T-helper 9 cell (primary cell): Measurements from ENCODE around the gene PNMA1.

Experiments
- DNase-seq: peaks from one replicate; pipeline ENCODE4 v3.0.0-alpha.2; 2020
- total RNA-seq, 2 donors: gene quantifications; one replicate each; lab custom pipeline; 2026; lab: John Stamatoyannopoulos, UW

The PNMA1 gene
- 67.8 to 82.1 reads per million in 2 donors for total RNA-seq

GRCh38 chr14:73713803-73714655 lies at the start of gene PNMA1:
PNMA1 (minus strand) TSS chr14:73714384; CDS start chr14:73713639, 745 bp downstream.
- DNase-seq = peak; percentile 86

GRCh38 chr14:73763396-73763795 lies 49.2 kb upstream of the PNMA1 start:
- DNase-seq = no peak

- no peak for DNase-seq
Observed at GRCh38 chr14:73762375-73762822, 48.2 kb upstream of the PNMA1 start.

DNA sequence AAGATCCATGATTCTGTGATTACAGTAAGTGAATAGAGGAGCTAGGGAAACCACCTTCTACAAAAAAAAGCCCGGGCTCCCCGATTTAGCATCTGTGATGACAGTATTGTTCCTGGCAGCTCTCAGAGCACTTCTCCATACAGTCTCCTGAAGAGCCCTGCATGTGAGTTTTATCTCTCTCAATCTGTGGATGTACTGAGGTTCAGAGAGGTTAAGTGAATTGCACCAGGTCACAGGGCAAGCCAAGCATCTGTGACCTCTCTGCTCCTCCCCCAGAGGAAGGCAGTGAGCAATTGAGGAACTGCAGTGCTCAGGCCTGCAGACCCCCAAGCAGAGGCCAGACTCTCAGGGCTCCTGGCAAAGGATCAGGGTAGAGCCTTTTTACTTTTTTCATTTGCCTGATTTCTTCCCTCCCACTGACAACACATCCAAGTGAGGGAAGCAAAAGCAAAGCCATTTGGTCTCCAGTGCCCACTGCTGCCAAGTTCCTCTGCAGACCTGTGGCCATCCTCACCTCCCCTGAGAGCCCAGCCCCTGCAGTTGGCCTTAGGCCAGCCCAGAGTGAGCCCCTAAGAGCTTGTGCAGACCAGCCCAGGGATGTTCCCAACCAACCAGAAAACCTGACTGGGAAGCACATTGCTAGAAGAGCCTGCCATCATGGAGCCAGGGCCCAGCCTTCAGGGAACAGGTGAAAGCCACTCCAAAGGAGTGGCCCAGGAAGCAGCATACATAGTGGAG lies 47.6 kb upstream of the PNMA1 start:
- DNase-seq = no peak

DNA sequence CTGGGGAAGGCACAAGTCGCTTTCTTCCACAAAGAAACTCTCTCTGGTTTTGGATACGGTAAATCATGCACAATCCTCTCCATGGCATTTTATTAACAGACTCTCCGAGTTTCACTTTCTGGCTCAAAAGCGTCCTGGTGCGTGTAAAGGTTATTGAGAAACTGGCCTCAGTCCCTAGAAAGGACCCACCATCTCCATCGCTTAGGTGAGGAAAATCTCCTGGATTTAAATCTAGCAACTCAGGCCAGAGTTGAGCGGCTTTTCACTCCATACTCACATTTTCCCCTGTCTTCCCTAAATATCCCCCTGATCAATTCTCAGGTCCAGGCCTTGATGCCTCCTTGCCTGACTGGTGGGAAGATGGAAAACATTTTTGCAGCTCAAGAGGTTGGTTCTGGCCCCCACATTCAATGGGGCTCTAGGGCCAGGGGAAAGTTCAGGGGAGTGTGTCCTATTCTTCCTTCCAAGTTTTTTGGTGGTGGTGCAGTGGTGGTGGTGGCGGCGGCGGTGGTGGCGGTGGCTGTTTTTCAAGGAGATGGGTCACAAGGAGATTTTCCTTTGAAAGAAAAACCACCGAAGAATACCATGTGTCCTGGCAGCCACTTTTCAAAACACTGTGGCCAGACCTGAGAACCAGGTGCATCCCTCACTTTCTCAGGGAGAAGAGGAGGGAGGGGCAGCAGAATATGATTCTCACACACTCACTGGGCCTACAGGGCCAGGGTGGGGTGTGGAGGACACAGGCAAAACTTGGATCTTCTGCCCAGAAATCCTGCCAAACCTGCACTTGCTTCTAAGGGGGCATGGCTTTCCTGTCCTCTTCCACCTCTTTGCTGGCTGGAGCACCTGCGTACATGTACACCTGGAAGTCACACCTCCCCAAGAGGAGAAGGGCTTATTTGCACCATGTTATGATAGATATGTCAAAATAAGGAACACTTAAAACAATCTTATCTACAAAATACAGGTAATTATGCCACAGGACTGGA lies 46.7 kb upstream of the PNMA1 start:
- no peak for DNase-seq

- peak; percentile 97 for DNase-seq
Observed at GRCh38 chr14:73759714-73760597, 45.8 kb upstream of the PNMA1 start.

DNA sequence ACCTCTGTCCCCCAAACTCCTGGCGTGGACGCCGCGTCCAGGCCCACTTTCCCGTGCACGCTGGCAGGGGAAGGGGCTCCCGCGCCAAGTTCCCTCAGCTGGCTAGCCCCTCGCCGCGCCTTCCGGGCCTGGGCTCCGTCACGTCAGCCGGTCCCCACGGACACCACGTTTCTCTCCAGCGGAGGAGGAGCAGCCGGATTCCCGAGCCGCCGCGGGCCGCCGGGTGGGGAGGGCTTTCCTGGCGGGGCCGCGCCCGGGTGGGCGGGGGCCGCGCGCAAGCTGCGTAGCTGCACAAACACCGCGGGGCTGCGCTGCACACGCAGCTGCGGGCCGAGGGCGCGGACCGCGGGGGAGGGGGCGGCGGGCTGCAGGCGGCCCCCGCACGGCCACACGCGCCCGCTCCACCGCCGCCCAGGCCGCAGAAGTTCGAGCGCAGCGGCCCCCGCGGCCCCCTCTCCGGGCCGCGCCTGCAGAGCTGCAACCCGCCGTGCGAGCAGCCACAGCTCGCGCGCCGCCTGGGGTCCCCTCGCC lies 45.1 kb upstream of the PNMA1 start:
- no peak for DNase-seq

- peak; percentile 71 for DNase-seq
Observed at GRCh38 chr14:73758392-73759182, 44.4 kb upstream of the PNMA1 start.

DNA sequence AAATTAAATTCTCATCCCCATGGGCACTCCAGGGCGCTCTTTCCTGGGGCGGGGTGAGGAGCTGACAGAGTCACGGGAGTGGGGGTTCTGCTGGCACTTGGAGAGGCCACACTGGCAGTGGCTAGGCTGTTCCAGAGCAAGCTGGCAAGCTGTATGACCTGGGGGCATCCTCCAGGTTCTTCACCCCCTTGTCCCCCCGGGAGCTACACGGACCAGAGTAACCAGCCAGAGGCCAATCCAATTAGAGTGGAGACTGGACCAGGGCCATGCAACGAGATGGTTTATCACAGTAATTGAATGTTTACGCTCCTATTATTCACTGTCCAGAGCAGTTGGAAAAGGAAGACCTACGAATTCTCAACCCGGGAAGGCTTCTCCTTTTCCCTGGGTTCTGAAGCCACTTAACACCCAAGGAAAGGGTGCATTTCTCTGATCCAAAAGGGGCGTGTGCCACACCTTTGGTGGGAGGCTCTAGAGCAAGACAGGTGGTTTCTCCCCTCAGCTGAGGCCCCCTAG lies 43.8 kb upstream of the PNMA1 start:
- no peak for DNase-seq

- DNase-seq = no peak
Observed at GRCh38 chr14:73757381-73757780, 43.2 kb upstream of the PNMA1 start.

DNA sequence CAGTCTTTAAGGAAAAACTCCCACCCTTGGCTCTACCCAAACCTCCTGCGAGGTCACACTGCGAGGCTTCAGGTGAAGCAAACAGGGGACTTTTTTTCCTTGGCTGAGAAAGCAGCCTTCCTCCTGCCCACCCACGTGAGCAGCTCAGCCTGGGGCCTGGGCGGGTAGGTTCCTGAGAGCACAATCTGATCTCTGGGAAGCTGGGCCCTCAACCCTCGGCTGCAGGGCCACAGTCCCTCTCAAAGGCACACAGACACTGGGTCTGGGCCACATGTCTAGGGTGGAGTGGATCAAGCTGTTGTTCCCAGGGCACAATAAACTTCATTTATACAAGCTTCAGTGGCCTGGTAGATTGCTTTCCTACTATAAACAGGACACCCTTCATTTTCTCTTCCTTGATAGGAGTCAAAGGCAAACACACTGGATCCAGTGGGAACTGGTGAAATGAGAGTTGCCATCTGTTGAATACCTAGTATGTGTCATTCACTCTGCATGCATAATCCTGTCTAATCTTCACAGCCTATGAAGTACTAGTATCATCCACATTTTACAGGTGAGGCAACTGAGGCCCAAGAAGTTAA lies 41.3 kb upstream of the PNMA1 start:
- no peak for DNase-seq

DNA sequence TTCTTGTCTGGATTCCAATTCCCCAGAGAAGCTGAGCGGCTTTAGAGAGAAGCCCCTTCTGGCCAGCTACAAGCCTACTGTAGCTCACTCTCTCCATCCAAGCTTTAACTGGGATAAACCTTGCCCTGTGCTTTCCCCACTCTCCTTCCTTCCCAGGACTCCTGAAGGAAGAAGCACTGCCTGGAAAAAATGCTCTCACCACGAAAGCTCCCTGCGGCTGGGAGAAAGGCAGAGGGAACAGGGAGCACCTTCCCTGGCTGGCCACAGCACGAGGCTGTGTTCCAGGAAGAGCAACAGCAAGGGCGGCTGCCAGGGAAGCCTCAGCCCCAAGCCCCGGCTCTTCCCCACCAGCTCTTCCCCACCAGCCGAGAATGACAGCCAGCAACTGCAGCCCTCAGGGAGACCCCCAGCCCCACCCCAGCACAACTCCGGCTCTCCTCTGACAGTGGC lies 40.8 kb upstream of the PNMA1 start:
- DNase-seq = no peak

DNA sequence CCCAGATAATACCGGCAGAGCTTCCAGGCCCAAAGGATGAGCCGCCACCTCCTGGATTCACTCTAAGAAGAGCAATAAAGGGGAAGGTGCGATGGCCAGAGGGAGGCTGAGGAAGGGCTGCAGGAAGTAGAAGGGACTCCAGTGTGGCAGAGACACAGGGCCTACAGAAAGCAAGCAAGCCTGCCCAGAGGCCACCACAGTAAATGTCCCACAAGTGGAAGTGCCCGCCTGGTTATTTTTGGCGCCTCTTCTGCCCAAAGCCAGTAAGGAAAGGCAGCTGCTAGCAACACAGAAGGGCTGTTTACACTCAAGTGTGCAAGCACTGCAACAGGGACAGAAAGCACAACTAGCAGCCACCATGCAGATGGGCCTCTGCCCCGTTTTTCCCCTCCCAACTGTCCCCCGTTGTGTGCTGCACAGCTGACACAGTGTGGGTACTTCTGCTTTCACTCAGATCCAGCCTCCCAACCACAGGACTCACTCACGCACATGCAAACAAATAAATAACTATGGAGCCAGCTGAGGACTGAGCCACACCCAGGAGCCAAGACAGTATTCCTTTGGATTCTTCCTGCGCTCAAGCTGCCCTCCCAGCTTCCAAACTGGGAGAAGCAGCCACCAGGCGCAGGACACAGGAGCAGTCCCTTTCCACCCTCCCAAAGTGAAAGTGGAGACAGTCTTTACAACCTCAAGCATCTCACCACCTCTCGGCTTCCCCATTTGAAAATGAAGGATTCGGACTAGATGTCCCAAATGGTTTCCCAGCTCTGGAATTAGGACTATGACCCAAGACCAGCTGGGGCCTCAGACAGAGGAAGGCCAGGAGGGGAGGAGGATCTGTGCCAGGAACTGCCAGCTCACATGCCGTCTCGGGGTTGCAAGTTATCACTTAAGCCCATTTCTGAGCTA lies 40.0 kb upstream of the PNMA1 start:
- no peak for DNase-seq

- DNase-seq = no peak
Observed at GRCh38 chr14:73753124-73753886, 39.1 kb upstream of the PNMA1 start.

DNA sequence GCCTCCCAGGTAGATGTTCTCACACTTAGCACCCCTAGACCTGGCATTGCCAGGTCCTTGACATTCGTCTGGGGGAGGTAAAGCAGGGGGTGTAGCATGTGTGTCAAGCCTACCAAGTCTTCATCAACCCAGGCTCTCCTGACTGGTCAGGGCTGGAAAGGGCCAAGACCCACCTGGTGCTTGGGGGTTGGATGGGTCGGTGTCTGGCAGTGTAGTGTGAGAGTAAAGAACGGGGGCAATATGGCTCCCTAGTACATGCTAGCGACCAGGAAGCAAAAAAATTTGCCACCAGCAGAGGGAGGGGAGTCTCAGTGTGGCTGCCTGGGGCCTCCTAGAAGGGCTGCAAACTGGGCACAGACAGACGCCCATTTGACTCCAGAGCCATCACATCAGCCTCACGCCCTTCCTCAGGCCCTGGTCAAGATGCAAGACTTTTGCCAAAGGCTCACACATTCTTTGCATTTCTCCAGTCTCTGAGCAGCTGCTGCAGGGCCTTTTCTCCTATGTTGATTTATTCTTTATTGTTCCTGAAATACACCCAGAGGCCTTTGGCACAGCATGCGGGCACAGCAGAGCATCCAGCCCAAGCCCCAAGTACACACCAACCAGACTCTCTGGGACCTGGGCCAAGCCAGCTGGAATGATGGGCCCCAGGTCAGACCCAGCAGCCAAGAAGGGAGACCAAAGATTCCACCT lies 38.3 kb upstream of the PNMA1 start:
- no peak for DNase-seq

- DNase-seq = no peak
Observed at GRCh38 chr14:73751157-73751691, 37.0 kb upstream of the PNMA1 start.

DNA sequence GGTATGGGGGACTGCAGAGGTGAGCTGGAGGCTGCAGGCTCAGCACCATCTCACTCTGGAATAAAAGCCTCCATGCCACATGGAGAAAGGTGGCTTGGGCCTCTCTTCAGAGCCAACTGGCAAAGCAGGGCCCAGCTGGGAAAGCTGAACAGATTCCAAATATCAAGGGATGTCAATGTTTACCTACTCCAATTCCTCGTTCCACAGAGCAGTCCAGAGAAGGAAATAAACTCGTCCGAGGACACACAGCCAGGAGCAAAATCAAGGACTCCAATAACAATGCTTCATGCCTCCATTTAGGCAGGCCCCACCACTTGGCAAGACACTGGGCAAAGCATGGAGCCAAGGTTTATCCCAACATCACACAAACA lies 36.3 kb upstream of the PNMA1 start:
- no peak for DNase-seq
